ENCODE results near the gene SMARCD3.

DNA sequence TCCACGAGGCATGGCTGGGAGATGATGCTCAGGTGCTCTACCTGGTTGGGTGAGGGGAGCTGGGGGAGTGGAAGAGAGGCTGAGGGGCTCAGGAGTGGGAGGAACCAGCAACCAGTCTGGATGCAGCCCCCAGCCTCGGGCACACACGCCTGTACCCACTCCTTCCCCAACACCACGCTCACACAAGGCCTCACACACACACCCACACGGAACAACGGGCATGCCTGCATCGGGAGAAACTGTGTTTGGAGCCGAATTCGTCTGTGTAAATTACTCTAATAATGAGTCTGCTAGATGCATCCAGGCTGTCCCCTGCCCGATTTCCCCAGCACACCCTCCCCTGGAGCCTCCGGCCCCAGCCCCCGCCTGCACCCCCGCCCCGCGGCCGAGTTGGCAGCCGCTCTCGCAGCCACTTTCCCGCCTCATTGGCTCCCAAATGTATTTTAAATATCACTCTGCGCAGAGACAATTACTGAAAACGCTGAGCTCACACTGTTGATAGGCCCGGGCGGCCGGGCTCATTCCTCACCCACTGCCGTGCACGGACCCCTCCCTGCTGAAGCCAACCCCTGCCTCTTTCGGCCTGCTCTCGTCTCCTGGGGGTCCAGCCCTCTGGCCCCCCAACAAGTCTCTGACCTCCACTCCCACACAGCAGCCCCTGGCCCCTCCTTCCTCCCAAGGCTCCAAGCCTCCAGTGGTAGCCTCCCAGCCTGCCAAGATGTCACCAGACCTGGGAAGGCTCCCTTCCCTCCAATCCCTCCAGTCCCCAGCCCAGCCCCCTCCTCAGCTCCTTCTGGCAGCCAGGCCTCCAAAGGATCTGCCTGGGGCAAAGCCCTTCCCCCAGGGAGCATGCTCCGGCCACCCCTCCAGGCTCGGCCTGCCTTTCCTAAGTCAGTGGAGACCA is 49.3 kb downstream of the SMARCD3 start:
- TF ChIP-seq POLR2A (IDR thresholded peaks at IDR 0.05): no peak
- TF ChIP-seq, protein P1, sequence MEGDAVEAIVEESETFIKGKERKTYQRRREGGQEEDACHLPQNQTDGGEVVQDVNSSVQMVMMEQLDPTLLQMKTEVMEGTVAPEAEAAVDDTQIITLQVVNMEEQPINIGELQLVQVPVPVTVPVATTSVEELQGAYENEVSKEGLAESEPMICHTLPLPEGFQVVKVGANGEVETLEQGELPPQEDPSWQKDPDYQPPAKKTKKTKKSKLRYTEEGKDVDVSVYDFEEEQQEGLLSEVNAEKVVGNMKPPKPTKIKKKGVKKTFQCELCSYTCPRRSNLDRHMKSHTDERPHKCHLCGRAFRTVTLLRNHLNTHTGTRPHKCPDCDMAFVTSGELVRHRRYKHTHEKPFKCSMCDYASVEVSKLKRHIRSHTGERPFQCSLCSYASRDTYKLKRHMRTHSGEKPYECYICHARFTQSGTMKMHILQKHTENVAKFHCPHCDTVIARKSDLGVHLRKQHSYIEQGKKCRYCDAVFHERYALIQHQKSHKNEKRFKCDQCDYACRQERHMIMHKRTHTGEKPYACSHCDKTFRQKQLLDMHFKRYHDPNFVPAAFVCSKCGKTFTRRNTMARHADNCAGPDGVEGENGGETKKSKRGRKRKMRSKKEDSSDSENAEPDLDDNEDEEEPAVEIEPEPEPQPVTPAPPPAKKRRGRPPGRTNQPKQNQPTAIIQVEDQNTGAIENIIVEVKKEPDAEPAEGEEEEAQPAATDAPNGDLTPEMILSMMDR (IDR thresholded peaks at IDR 0.05): no peak
